ENCODE results near the gene ACIN1. TPM values are rescaled to one million over a fixed set of nuclear protein-coding genes. Genes with fewer than 3 reads are reported as not detected.
A peak's percentile ranks its signal among the peaks of the same experiment; 100 is the strongest.

The ACIN1 gene
- total and polyA plus RNA-seq, 2 of the 13 experiments (the other 11 are each of a cell fraction or from before 2014, with no cell fraction given): 165 to 183 TPM

GRCh38 chr14:23009939-23010726 is 84.8 kb downstream of the ACIN1 start, which contains the start of gene C14orf93 (continued):
- peak; percentile 76; the same call in 1 of the 2 replicates for TF ChIP-seq THAP7 (CRISPR knock-in tag; IDR thresholded peaks at IDR 0.05)
- no peak for TF ChIP-seq ZNF605 (CRISPR knock-in tag; IDR thresholded peaks at IDR 0.05)
- no peak for TF ChIP-seq ZBTB3 (CRISPR knock-in tag; IDR thresholded peaks at IDR 0.05; ENCODE audit: borderline replicate concordance, low read depth)
- no peak for TF ChIP-seq ZNF460 (CRISPR knock-in tag; IDR thresholded peaks at IDR 0.05; ENCODE audit: borderline replicate concordance)
- TF ChIP-seq ZNF672 (CRISPR knock-in tag; IDR thresholded peaks at IDR 0.05): no peak
- TF ChIP-seq BRF2 (CRISPR knock-in tag; IDR thresholded peaks at IDR 0.05): peak; percentile 86; the same call in 1 of the 2 replicates
- TF ChIP-seq STAG1 (CRISPR knock-in tag; IDR thresholded peaks at IDR 0.05): no peak
- no peak for TF ChIP-seq ZBTB40 (IDR thresholded peaks at IDR 0.05)
- TF ChIP-seq ZBTB40 (CRISPR knock-in tag; IDR thresholded peaks at IDR 0.05): no peak; the same call in none of the 2 replicates
- TF ChIP-seq ZNF598 (CRISPR knock-in tag; IDR thresholded peaks at IDR 0.05; ENCODE audit: borderline replicate concordance): peak; percentile 39; the same call in 1 of the 2 replicates
- TF ChIP-seq ZBTB33 (CRISPR knock-in tag; IDR thresholded peaks at IDR 0.05): no peak
- TF ChIP-seq MIER2 (CRISPR knock-in tag; IDR thresholded peaks at IDR 0.05): no peak
- peak; percentile 53 for TF ChIP-seq MNT (IDR thresholded peaks at IDR 0.05)
- no peak for TF ChIP-seq ZNF292 (CRISPR knock-in tag; IDR thresholded peaks at IDR 0.05; ENCODE audit: borderline replicate concordance, low read depth)

Measured in HepG2 (cell line).